ENCODE results near the gene GALT.

The GALT gene

GRCh38 chr9:34651876-34652601, 5.6 kb downstream of the GALT start, which contains the start of gene IL11RA:
Gene IL11RA, plus strand, starts transcription at chr9:34652185. Its CDS starts 3,033 bp downstream, at chr9:34655218.
- DNase-seq (ENCODE audit: low read depth), result no peak

- DNase-seq (ENCODE audit: low read depth), result no peak
These were observed 6.1 kb downstream of the GALT start for GRCh38 chr9:34652602-34653000.

GRCh38 chr9:34653151-34654072, 6.9 kb downstream of the GALT start:
- no peak for DNase-seq (ENCODE audit: low read depth)

DNA sequence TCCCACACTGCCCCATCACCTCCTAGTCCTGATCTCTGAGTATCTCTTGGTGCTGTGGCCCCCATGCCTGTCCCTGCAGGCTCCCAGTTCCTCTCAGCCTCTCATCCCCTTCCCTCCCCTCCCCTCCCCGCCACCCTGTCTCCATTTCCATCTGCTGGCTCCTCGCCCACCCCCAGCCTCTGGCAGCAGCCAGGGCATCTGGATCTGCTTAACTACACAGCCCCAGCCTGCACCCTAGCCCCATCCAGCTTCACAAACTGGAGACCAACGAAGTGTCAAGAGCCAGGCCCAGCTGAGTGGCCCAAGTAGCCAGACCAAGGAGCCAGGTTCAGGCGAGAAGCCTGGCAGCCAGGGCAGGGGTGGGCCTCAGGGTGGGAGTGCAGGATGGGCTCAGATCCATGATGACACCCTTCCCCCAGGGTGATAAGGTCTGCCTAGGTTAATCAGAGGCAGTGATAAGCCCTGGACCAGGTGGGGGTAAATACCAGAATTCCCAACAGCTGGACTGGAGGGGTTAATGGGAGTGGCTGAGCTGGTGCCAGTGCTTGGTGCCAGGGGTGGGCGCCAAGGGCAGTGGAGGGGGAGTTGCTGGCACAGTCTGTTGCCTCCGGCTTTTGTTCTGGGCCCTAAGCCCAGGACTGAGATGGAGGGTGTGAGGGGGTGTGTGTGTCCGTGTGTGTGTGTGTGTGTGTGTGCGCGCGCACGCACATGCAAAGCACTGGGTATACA, 8.0 kb downstream of the GALT start:
- no peak for DNase-seq (ENCODE audit: low read depth)

GRCh38 chr9:34655394-34655793, 8.9 kb downstream of the GALT start:
- DNase-seq (ENCODE audit: low read depth), result no peak

DNA sequence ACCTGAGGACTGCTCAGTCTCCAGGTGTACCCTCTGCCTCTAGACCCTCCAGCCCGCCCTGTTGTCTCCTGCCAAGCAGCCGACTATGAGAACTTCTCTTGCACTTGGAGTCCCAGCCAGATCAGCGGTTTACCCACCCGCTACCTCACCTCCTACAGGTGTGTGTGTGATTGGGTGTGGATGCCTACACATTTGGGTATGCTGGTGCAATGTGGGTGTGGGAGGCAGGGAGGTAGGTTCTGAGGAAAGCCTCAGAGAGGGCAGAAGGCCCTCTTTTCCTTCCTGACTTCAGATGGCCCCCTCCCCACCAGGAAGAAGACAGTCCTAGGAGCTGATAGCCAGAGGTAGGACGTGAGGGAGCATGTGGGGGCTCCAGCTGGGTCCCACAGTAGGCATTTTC, 10.5 kb downstream of the GALT start:
- no peak for DNase-seq (ENCODE audit: low read depth)

GRCh38 chr9:34658461-34658860, 12.0 kb downstream of the GALT start:
- DNase-seq (ENCODE audit: low read depth), result no peak

DNA sequence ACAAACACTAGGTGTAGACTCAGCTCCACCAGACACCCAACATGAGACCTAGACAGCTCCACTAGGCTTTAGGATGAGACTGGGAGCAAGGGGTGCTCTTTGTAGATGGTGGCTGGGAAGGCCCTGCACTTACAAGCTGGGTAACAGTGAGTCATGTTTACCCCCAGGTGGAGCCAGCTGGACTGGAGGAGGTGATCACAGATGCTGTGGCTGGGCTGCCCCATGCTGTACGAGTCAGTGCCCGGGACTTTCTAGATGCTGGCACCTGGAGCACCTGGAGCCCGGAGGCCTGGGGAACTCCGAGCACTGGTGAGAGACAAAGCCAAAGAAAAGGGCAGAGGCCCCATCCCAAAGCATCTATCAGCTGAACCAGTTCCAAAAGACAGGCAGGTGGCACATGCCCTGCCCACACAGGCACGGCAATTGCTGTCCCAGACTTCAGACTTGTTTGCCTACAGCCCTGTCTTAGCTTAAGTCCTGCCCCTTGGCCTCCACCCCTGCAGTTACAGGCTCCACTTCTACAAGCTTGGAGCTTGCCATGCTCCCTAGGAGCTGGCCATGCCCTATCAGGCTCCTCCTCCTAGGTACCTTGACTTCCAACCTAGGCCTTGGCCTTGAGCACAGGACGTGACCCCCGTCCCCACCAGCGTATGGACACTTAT, 13.2 kb downstream of the GALT start:
- DNase-seq (ENCODE audit: low read depth), result no peak

DNA sequence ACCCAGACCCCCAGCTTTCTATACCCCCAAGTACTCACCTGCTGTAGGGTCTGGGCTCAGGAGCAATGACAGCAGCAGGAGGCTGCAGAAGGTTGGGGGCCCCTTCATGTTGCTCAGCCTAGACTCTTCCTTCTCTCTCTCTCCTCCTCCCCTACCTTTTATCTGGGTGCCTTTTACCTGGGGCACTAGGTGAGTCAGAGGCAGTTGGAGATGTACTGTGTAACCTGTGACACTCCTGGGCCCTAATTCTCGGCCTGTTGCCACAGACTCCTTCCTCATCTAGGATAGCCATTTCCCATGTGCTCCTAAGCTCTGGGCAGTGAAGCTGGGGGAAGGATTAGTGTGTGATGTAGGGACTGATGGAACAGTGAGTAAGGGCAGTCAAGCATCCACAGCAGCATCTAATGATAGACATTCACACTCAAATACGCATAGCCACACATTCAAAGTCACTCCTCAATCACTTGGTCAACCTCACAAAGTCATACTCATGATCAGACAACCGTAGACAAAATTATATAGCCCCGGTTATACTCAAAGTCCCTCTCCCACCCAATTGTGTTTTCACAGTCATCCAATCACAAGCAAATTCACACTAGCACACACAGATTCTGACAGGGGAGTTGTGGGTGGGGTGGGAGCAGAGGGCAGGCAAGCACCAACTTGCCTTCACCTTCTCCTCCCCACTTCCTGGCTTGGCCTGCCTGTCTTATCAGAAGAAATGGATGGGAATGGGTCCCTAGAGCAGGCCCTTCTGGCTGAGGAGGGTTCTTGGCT, 16.2 kb downstream of the GALT start, which contains the start of gene CCL27:
CCL27 (minus strand) TSS at position 132 of the 777 bp plus-strand sequence; CDS start at position 108, 24 bp downstream.
- DNase-seq (ENCODE audit: low read depth), result no peak

DNA sequence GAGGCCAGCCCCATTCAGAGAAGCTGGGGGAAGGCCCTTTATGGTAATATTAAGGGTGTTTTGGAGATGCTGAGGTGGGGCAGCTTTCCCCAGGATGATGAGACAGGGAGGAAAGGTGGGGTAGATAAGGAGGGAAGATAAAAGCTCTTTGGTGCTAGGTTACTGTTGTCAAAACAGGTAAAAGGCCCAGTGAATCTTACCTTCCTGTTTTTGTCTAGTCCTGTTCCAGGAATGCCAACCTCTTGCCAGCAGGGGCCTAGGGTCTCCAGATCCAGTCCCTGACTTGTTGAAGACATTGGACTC, 16.8 kb downstream of the GALT start:
- DNase-seq (ENCODE audit: low read depth), result no peak

- peak; percentile 61 for DNase-seq (ENCODE audit: low read depth)
These were observed 18.0 kb downstream of the GALT start for GRCh38 chr9:34664281-34665066.

DNA sequence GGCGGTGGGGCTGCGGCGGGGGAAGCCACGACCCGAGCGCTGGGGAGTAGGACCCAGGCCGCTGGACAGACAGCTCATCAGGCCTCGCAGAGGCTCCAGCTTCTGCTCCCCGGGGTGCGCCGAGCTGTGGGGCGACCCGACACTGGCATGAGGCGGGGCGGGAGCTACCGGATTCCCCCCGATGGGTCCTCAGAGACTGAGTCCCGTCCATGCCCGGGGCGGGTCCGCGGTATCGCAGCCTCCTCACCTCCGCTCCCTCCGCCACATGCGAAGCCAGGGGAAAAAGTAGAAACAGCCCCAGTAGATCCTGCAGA, 18.5 kb downstream of the GALT start:
- DNase-seq (ENCODE audit: low read depth), result no peak

- DNase-seq (ENCODE audit: low read depth), result peak; percentile 86
These were observed 19.1 kb downstream of the GALT start for GRCh38 chr9:34665381-34666250.

DNA sequence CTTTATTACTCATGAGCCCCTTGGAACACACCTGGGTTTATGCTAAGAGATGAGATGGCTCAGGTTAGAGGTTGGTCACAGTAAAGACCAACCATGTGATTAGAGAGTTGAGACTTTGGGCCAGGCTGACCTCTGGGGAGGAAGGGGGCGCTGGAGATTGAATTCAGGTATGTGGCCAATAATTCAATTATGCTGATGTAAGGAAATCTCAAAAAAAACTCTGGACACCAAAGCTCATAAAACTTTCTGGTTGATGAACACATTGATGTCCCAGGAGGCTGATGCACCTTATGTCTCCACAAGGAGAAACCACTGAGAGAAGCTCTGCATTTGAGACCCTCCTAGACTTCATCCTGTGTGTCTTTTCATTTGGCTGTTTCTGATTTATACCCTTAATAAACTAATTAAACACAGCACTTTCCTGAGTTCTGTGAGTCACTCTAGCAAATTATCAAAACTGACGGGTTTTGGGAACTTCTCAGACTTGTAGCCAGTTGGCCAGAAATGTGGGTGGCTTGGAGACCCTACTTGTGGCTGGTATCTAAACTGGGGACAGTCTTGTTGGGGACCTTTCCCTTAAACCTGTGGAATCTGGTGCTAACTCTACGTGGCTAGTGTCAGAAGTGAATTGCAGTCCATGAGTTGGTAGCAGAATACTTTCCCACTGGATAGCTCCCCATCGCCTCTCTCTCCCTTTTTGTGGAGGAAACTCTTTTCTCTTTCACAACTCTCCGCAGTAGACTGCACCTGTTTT, 23.5 kb downstream of the GALT start:
- DNase-seq (ENCODE audit: low read depth), result no peak

DNA sequence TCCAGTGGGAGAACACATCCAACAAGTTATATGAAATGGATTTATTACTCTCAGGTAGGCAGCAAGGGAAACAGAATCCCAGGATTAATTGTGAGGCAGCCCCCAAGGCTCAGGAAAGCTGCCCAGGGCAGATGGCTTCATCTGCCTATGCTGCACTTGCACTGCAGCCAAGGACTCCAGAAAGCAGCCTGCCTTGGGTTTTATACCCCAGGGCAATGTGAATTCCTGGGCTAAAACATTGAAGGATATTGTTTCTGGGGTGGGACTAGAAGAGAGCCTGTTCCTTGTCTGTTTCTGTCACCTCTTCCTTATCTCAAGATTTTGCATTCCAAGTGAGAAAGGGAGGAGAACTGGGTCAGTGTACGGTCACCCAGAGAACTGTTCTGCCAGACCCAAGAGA, 24.8 kb downstream of the GALT start:
- DNase-seq (ENCODE audit: low read depth), result no peak

DNA sequence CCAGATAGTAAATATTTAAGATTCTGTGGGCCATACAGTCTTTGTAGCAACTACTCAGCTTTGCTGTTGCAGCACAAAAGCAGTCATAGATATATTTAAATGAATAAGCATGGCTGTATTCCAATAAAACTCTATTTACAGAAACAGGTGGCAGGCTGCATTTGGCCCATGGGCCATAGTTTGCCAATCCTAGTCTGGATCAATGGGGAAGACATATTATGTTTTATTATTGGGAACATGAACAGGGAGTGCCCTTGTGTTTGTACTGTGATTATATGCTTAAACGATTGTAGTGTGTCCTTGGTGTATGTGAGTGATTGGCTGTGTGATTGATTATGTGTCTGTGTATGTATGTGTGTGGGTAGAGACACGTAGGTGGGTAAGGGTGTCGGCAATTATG, 28.0 kb downstream of the GALT start:
- DNase-seq (ENCODE audit: low read depth), result no peak

DNA sequence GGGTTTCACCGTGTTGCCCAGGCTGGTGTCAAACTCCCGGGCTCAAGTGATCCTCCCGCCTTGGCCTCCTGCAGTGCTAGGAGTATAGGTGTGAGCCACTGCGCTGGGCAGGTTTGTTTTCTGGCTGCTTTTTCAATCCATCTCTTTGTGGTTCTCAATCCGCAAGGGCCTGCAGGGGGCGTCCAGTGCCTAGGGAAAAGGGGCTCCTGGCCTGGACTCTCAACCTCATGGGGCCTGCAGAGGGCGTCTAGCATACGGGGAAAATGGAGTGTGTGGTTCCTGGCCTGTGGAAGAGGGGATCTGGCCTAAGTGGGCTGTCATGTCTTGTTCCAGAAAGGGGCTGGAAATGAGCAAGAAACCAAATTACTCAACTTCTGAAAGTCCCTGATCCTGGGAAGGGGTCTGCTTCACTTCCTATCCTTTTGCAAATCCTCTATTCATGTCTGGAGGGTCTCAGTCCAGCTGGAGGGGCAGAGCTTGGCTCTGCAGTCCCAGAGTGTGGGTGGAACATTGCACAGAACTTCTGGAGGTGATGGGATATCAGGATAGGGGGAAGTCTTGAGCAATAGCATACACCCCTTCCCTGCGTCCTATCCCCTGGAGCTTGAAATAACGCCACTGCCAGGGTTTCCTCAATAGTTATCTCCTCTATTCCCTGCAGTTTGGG, 28.7 kb downstream of the GALT start:
- peak; percentile 48 for DNase-seq (ENCODE audit: low read depth)

DNA sequence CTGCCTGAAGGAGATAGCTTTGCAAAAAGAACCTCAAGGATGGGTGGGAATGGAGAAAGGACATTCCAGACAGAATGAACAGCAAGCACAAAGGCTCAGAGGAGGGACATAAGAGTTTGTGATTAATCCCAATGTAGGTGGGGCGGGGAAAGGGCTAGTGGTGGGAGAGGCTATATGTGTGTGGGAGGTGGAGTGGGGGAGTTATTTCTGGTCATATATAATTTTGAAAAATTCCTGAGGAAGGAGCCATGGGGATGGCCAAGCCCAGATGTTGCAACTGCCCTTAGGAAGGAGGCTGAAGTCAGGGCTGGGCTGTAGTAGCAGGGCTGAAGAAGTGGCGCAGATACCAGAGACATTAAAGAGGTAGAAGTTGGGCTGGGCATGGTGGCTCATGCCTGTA, 29.4 kb downstream of the GALT start:
- no peak for DNase-seq (ENCODE audit: low read depth)
